HL-60 (cell line): ENCODE results near the gene RNF14.

Source experiments
- DNase-seq, 2 experiments: peaks; one replicate each; pipeline ENCODE4 v3.0.0-alpha.2; 2010 to 2020; ENCODE audit warnings: low read depth in 1 of 2, low spot score in 1 of 2
- H3K27ac ChIP-seq: fragments of 250-450 bp; sonication (Bioruptor Pico); replicated peaks from 2 replicates; pipeline ENCODE4 v1.5.1; 2020; ENCODE audit warnings: mild to moderate bottlenecking, moderate library complexity
- H3K27me3 ChIP-seq: fragments of 250-450 bp; sonication (Bioruptor Pico); 2 replicates; pipeline ENCODE4 v1.5.1; 2021; ENCODE audit warnings: mild to moderate bottlenecking, moderate library complexity; ENCODE audit not compliant: insufficient read depth, poor library complexity, severe bottlenecking
- H3K4me3 ChIP-seq: replicated peaks from 2 replicates; pipeline ENCODE4 v1.5.1; 2011; ENCODE audit warnings: mild to moderate bottlenecking, control low read depth, low read length; ENCODE audit not compliant: insufficient read depth
- CTCF ChIP-seq: IDR thresholded peaks from one replicate; pipeline ENCODE4 v1.5.1; 2011; ENCODE audit warnings: low read length, control low read depth, inconsistent platforms; ENCODE audit not compliant: insufficient read depth
- GABPA ChIP-seq: IDR thresholded peaks from 2 replicates; pipeline ENCODE4 v1.6.1; 2012; ENCODE audit warnings: low read depth
- POLR2AphosphoS5 ChIP-seq: IDR thresholded peaks from 2 replicates; pipeline ENCODE4 v1.6.1; 2012; ENCODE audit warnings: low read depth
- REST ChIP-seq: IDR thresholded peaks from 2 replicates; pipeline ENCODE4 v1.6.1; 2012; ENCODE audit warnings: low read depth; ENCODE audit not compliant: insufficient replicate concordance
- SPI1 ChIP-seq: IDR thresholded peaks from 2 replicates; pipeline ENCODE4 v1.6.1; 2012; ENCODE audit warnings: low read depth, mild to moderate bottlenecking, borderline replicate concordance

The RNF14 gene

GRCh38 chr5:142015781-142016533 lies 47.1 kb downstream of the RNF14 start:
- no peaks in the 10 kb centered on the region for H3K27me3 ChIP-seq
- DNase-seq = peak; percentile 72 to 89
- no peak overlapping the region for H3K4me3 ChIP-seq
- peak overlapping the region; percentile 79 for H3K27ac ChIP-seq
- TF ChIP-seq GABPA (no peak), REST (peak; percentile 60), POLR2AphosphoS5 (peak; percentile 88), CTCF (no peak), SPI1 (peak; percentile 11; the same call in 1 of the 2 replicates)

GRCh38 chr5:142016556-142016955 lies 47.7 kb downstream of the RNF14 start:
- no peak for DNase-seq
- H3K4me3 ChIP-seq = no peak overlapping the region
- TF ChIP-seq SPI1 (no peak), REST (no peak)
- H3K27ac ChIP-seq = peak overlapping the region; percentile 79
- H3K27me3 ChIP-seq = no peaks in the 10 kb centered on the region

GRCh38 chr5:142017832-142018427 lies 49.0 kb downstream of the RNF14 start:
- Histone ChIP-seq H3K4me3 (no peak overlapping the region), H3K27me3 (no peaks in the 10 kb centered on the region), H3K27ac (no peak overlapping the region)
- no peak for DNase-seq
- TF ChIP-seq CTCF = no peak
- no peak for TF ChIP-seq GABPA

- no peak for DNase-seq
- TF ChIP-seq CTCF (no peak), GABPA (no peak), SPI1 (no peak), REST (no peak), POLR2AphosphoS5 (no peak)
- H3K27me3 ChIP-seq = no peaks in the 10 kb centered on the region
- H3K27ac ChIP-seq = no peak overlapping the region
- no peak overlapping the region for H3K4me3 ChIP-seq
Measured at GRCh38 chr5:142020122-142020659, 51.3 kb downstream of the RNF14 start.
